GM12878 (cell line): ENCODE data around the gene LRP1. TPM values are rescaled to one million over a fixed set of nuclear protein-coding genes. Genes with fewer than 3 reads are reported as not detected.

Experiments
- ATAC-seq: fragments of 200-7000 bp; cut with Tn5 transposase; 3 replicates; pipeline ENCODE4 v1.9.1; 2020; ENCODE audit warnings: mild to moderate bottlenecking, moderate library complexity
- BruUV-seq: library from RNA; stranded (reverse); fragments of 400-500 nt; replicated peaks from 2 replicates; lab custom pipeline; 2021; lab: Mats Ljungman, UMichigan
- CTCF ChIA-PET: fragments of 300-600 bp; sonication (Branson Sonifier 250); formaldehyde crosslinking; extraction: SDS; loops from one replicate; lab custom pipeline; 2021; ENCODE audit warnings: inconsistent platforms; lab: Yijun Ruan, JAX
- POLR2A ChIA-PET: fragments of 350-600 bp; formaldehyde crosslinking; extraction: SDS; loops from one replicate; lab custom pipeline; 2021; ENCODE audit warnings: inconsistent platforms; lab: Charles Lee
- RAD21 ChIA-PET: fragments of 300-600 bp; sonication (Branson Sonifier 250); formaldehyde crosslinking; loops from one replicate; lab custom pipeline; 2023; ENCODE audit warnings: antibody characterized with exemption; ENCODE audit not compliant: unreplicated experiment; lab: Charles Lee
- SMC1A ChIA-PET: fragments of 300-600 bp; sonication (Branson Sonifier 250); formaldehyde crosslinking; loops from one replicate; lab custom pipeline; 2023; ENCODE audit not compliant: unreplicated experiment, uncharacterized antibody; lab: Charles Lee
- DNase-seq: peaks from one replicate; pipeline ENCODE4 v3.0.0-alpha.2; 2011; ENCODE audit warnings: low read depth, low spot score
- FAIRE-seq: peaks from 3 replicates; lab custom pipeline; 2011; peaks lifted over from hg19 to GRCh38; lab: Jason Lieb, UNC
- H2AFZ ChIP-seq: 2 replicates; pipeline ENCODE4 v1.6.0; 2011; ENCODE audit warnings: low read depth, low read length, control low read depth; ENCODE audit not compliant: control insufficient read depth
- H3K27ac ChIP-seq: 2 replicates; pipeline ENCODE4 v1.5.1; 2011; ENCODE audit warnings: control low read depth; ENCODE audit not compliant: control insufficient read depth, insufficient read depth
- H3K27me3 ChIP-seq, 2 experiments: replicated peaks in 1 of 2; 2 replicates each; pipeline versions ENCODE4 v1.6.0 to v1.6.1; 2011; ENCODE audit warnings: low read length in 1 of 2; ENCODE audit not compliant: control insufficient read depth in 2 of 2, insufficient read depth in 2 of 2
- H3K36me3 ChIP-seq, 2 experiments: 2 replicates each; pipeline ENCODE4 v1.5.1; 2011; ENCODE audit warnings: low read length in 1 of 2; ENCODE audit not compliant: control insufficient read depth in 2 of 2, insufficient read depth in 2 of 2
- H3K4me1 ChIP-seq: 2 replicates; pipeline ENCODE4 v1.6.1; 2011; ENCODE audit warnings: mild to moderate bottlenecking, low read length, moderate library complexity, mixed read lengths; ENCODE audit not compliant: control insufficient read depth, insufficient read depth
- H3K4me2 ChIP-seq: 2 replicates; pipeline ENCODE4 v1.6.0; 2011; ENCODE audit warnings: control low read depth; ENCODE audit not compliant: control insufficient read depth, insufficient read depth
- H3K4me3 ChIP-seq: fragments of 200-600 bp; sonication (generic); 2 replicates; pipeline ENCODE4 v1.5.1; 2016
- H3K79me2 ChIP-seq: 2 replicates; pipeline ENCODE4 v1.6.0; 2011; ENCODE audit warnings: low read length; ENCODE audit not compliant: control insufficient read depth, insufficient read depth
- H3K9ac ChIP-seq: 2 replicates; pipeline ENCODE4 v1.8.0; 2011; ENCODE audit warnings: low read length, control low read depth, mixed read lengths; ENCODE audit not compliant: control insufficient read depth, insufficient read depth
- H3K9me3 ChIP-seq: replicated peaks from 3 replicates; pipeline ENCODE4 v1.5.1; 2011; ENCODE audit warnings: mild to moderate bottlenecking, low read length; ENCODE audit not compliant: control insufficient read depth, insufficient read depth
- H4K20me1 ChIP-seq: 2 replicates; pipeline ENCODE4 v1.6.0; 2011; ENCODE audit not compliant: control insufficient read depth, insufficient read depth
- EZH2 ChIP-seq: IDR thresholded peaks from 2 replicates; pipeline ENCODE4 v1.6.1; 2012; ENCODE audit warnings: low read depth, mild to moderate bottlenecking, control low read depth, inconsistent platforms, low read length, borderline replicate concordance; ENCODE audit not compliant: control insufficient read depth
- SUZ12 ChIP-seq: fragments of 200-600 bp; sonication (generic); IDR thresholded peaks from one replicate; pipeline ENCODE4 v1.6.1; 2018; ENCODE audit warnings: antibody characterized with exemption, mild to moderate bottlenecking; ENCODE audit not compliant: unreplicated experiment
- WRNIP1 ChIP-seq: IDR thresholded peaks from 2 replicates; pipeline ENCODE4 v1.6.1; 2011; ENCODE audit warnings: low read depth, low read length, improper control_type of control experiment, borderline replicate concordance
- WGBS: methylation state at CpG from one replicate; pipeline ENCODE4 v1.1.6; 2016; ENCODE audit warnings: low lambda C conversion rate; ENCODE audit not compliant: insufficient replicate concordance, insufficient coverage; ENCODE audit errors: missing lambda C conversion rate; 5-methylcytosine and 5-hydroxymethylcytosine counted together
- in situ Hi-C: fragments of 300-500 bp; cut with MboI; formaldehyde crosslinking; loops from 9 replicates; pipeline ENCODE4 v1.14.3; 2018; ENCODE audit warnings: mixed read lengths
- intact Hi-C: fragments of 100-400 bp; cut with micrococcal nuclease; formaldehyde crosslinking; loops from one replicate; pipeline ENCODE4 v1.14.2; 2022; ENCODE audit not compliant: unreplicated experiment
- polyA plus RNA-seq, 11 experiments: library from polyadenylated mRNA; depleted of rRNA in 4 of 11; unstranded in 6 of 11; stranded (reverse) in 5 of 11; fragments of >200 nt; fragmentation: Nextera tagmentation in 4 of 11; fragmentation: Illumina TruSeq in 1 of 11; extraction: Ambion mirVana in 4 of 11; extraction: Trizol in 1 of 11; gene quantifications; 1 replicate in 1 of 11; 2 replicates in 10 of 11; pipeline versions ENCODE4 v1.2.1 to v1.2.3, GENCODE V29; 2011 to 2016; ENCODE audit warnings: inconsistent platforms in 2 of 11, missing spikeins in 2 of 11, low read depth in 1 of 11
- total RNA-seq, 4 experiments: library from RNA; depleted of rRNA in 3 of 4; stranded (reverse); fragments of >200 nt in 3 of 4; fragmentation: Illumina TruSeq in 1 of 4; extraction: Trizol in 1 of 4; gene quantifications; 2 replicates each; pipeline versions ENCODE4 v1.2.1 to v1.2.3, GENCODE V29; 2013 to 2021

The LRP1 gene
- total and polyA plus RNA-seq, 10 of the 15 experiments (the other 5 are each of a cell fraction or from before 2014, with no cell fraction given): under 0.01 to 1.1 (median 0.20) TPM; not detected in 2

GRCh38 chr12:57221169-57221917 lies 93.1 kb downstream of the LRP1 start:
- no peaks in the 10 kb centered on the region for H3K9me3 ChIP-seq
- H4K20me1 ChIP-seq: no peaks in the 10 kb centered on the region
- CTCF ChIA-PET: interaction anchor here (0.8 to 1.1 kb wide), 2 partner anchors 8 to 22 kb away, joined by 4 to 5 read pairs; partner anchors contain the start of gene SHMT2
- RAD21 ChIA-PET: interaction anchor here (2.0 kb wide), 1 partner anchor 22 kb away, joined by 5 read pairs; no protein-coding TSS in a partner anchor
- H3K27me3 ChIP-seq: peaks cover 33 to 37% of the 10 kb centered on the region in 2 experiments
- H3K27ac ChIP-seq: no peak overlapping the region
- no peak overlapping the region for H3K4me3 ChIP-seq
- SMC1A ChIA-PET: no interaction called here
- H3K4me1 ChIP-seq: peaks cover 10% of the 10 kb centered on the region
- no peak for TF ChIP-seq EZH2
- TF ChIP-seq WRNIP1: no peak
- peak; percentile 46 for TF ChIP-seq SUZ12
- no peaks in the 10 kb centered on the region for H3K79me2 ChIP-seq
- no TSS peak for BruUV-seq
- FAIRE-seq (no peak), DNase-seq (no peak), ATAC-seq (no peak)
- in situ Hi-C loops (no loop called here), intact Hi-C loops (no loop called here)
- H2AFZ ChIP-seq: no peak overlapping the region
- no peak overlapping the region for H3K4me2 ChIP-seq
- H3K36me3 ChIP-seq: no peaks in the 10 kb centered on the region
- no peak overlapping the region for H3K9ac ChIP-seq
- 7% methylated on average over 17 of the region's 24 CpGs for WGBS
- POLR2A ChIA-PET: no interaction called here
